HG03521 (cell line): ENCODE results near the gene ZSCAN30.

Experiments
- ATAC-seq: cut with Tn5 transposase; IDR thresholded peaks from one replicate; pipeline ENCODE4 v1.9.1; 2021; ENCODE audit warnings: mild to moderate bottlenecking, moderate library complexity; ENCODE audit not compliant: unreplicated experiment

Gene ZSCAN30

DNA sequence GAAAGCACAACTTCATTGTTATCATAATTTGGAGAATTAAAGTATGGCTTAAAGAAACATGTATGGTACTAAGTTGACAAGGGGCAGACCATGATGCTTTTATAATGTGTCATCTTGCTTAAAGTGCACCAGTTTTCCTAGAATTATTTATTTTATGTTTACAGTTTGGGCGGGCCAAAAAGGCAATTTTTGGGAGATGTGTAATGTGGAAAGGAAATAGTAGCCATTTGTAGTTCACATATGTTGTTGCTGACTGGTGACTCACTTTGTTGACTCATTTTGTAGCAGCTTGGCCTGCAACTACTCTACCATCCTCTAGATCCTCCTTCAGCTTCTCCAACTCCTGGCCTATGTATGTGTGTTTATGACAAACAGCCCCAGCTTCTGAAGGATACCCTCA, 7.7 kb downstream of the ZSCAN30 start:
- no peak for ATAC-seq

- no peak for ATAC-seq
Measured at GRCh38 chr18:35278969-35279368, 11.1 kb downstream of the ZSCAN30 start.

DNA sequence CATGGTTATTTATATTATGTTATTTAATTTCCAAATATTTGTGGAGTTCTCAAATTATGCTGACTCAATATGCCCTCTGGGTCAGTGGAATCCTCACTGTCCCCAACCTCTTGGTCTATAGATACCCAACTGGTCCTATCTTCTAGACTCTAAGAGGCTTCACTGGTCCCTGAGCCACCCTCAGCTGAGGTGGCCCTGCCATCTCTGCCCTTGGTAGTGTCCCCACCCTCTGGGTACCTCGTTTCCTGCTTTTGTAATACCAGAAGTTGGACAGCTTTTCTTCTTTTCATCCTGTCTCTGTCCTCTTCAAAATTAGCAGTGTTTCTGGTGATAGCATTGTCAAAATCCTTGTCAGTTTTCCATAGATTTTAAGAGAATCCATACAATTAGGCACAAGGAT, 11.9 kb downstream of the ZSCAN30 start:
- ATAC-seq: no peak

DNA sequence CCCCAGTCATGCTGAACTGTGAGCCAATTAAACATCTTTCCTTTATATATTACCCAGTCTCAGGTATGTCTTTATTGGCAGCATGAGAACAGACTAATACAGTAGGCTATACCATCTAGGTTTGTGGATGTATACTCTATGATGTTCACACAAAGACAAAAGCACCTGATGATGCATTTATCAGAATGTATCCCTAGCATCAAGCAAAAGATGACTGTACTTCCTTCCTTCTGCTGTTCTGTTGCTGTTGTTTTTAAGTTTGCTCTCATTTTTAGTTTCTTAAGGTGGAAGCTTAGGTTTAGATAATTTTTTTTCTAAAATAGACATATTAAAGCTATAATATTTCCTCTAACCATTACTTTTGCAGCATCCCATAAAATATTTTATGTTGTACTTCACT, 12.4 kb downstream of the ZSCAN30 start:
- no peak for ATAC-seq

DNA sequence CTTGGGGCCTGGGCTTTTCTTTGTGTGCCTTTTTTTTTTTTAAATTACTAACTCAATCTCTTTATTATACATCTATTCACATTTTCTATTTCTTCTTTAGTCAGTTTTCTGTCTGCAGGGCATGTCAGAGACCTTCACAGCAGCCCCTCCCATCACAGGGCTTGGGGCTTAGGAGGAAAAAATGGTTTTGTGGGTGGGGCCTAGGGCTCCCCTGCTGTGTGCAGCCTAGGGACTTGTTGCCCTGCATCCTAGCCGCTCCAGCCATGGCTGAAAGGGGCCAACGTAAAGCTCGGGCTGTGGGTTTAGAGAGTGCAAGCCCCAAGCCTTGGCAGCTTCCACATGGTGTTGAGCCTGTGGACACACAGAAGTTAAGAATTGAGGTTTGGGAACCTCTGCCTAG, 13.8 kb downstream of the ZSCAN30 start:
- no peak for ATAC-seq

- ATAC-seq: no peak
Measured at GRCh38 chr18:35271656-35272055, 18.4 kb downstream of the ZSCAN30 start.

GRCh38 chr18:35268821-35269220, 21.2 kb downstream of the ZSCAN30 start:
- ATAC-seq: no peak

GRCh38 chr18:35267809-35268208, 22.2 kb downstream of the ZSCAN30 start:
- ATAC-seq: no peak

DNA sequence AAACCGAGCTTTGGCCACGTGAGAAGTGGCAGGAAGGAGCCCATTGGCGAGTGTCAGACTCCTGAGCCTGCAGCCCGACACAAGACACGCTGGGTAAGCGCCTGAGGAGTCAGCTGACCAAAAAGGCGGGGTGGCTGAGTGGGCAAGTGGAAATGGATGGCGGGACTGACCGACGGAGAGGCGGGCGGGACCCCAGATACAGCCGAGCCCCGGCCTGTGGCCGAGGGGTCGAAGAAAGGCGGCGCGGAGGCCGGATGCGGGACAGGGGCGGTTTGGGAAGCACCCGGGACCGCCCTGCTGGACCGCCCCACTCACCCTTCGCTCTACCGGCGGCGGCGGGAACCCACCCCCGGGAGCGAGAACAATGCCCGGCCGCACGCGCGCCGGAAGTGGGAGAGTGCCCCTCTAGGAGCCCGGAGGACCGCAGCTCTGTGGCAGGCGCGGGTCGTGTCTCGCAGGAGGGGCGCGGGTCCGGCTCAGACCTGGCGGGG, 22.8 kb downstream of the ZSCAN30 start:
- no peak for ATAC-seq

GRCh38 chr18:35264409-35264808, 25.6 kb downstream of the ZSCAN30 start:
- no peak for ATAC-seq

DNA sequence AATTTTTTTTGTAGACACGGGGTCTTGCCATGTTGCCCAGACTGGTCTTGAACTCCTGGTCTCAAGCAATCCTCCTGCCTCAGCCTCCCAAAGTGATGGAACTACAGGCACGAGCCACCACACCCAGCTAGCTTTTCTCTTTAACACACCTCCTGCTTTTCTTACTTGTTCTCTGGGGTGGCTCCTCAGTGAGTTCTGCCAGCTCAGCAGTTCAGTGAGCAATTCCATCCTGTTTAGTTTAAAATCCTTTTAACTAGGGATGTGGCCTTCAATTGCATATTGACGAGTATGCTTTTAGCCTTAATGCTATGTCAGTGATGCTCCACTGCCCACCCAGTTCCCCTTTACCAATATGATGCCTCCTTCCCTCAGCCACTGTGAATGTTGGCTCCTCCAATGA, 33.1 kb downstream of the ZSCAN30 start:
- ATAC-seq: no peak

DNA sequence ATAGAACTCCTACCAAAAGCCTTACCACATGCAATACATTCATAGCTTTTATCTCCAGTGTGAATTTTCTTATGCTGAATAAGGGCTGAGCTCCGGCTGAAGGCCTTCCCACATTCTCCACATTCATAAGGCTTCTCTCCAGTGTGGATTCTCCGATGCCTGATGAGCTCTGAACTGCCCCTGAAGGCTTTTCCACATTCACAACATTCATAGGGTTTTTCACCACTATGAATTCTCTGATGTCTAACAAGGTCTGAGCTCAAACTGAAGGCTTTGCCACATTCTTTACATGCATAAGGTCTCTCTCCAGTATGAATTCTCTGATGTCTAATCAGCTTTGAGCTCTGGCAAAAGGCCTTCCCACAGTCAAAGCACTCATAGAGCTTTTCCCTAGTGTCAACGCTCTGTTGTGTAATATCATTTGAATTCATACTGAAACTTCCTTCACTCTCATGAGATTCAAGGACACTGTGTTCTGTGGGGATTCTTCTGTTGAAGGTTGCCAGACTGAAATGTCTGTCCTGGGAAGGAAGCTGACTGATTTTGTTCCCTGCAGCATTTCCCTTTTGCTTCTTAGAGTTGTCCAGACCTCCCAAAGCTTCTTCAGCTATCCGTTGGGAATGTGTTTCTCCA, 36.3 kb downstream of the ZSCAN30 start:
- ATAC-seq: no peak

- ATAC-seq: no peak
Measured at GRCh38 chr18:35252466-35252865, 37.6 kb downstream of the ZSCAN30 start.

DNA sequence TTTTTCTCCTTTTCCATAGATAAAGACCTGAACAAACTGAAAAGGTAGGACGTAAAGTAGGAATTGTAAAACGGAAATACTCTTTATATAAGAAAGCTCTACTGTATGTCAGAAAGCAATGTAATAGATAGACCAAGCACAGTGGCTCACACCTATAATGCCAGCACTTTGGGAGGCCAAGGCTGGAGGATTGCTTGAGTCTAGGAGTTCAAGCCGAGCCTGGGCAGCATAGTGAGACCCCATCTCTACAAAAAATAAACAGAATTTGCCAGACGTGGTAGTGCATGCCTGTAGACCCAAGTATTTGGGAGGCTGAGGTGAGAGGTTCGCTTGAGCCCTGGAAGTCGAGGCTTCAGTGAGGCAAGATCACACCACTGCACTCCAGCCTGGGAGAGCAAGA, 41.6 kb downstream of the ZSCAN30 start:
- ATAC-seq: no peak

DNA sequence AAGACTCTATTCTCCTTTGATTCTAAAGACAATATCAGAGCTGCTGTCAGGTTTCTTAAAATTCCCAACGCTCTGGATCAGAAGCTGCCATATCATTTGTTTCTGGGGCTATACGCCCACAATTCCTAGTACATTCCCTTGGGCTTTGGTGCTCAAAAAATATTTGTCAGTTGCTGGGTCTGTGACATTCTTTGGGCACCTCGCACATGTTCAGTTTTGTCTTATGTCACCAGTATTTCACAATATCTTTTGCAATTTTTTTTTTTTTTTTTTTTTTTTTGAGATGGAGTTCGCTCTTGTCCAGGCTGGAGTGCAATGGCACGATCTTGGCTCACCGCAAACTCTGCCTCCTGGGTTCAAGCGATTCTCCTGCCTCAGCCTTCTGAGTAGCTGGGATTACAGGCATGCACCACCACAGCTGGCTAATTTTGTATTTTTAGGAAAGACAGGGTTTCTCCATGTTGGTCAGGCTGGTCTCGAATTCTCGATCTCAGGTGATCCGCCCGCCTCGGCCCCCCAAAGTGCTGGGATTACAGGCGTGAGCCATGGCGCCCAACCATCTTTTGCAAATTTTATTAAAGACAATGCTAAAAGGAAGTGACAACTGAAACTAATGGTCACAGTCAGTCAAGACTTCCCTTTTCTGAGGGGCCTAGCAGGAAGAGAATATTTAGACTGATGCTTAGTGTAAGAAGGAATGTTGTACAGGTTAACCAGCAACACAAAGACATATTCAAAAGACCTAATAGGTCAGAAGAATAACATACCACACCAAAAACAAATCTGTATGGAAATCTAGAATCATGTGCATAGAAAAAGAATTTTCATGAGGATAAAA, 42.4 kb downstream of the ZSCAN30 start:
- no peak for ATAC-seq

DNA sequence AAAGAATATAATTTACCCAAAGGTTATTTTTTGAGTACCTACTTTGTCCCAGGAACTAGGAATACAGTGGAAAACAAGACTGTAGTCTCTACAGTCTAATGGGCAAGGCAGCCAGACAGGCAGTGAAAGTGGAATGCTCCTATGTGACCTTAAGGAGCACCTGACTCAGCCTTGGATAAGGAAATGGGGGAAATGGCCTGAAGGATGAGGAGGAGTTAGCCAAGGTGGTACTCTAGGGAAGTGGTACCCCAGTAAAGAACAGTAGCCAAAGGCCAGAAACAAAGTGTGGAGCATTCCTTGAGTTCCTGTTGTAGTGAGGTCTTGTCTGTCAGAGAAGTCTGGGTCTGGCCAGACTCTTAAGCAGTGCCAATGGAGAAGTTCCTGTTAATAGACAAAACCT, 43.2 kb downstream of the ZSCAN30 start:
- no peak for ATAC-seq

- no peak for ATAC-seq
Measured at GRCh38 chr18:35245719-35246317, 44.2 kb downstream of the ZSCAN30 start.

- no peak for ATAC-seq
Measured at GRCh38 chr18:35244671-35245070, 45.4 kb downstream of the ZSCAN30 start.

- ATAC-seq: no peak
Measured at GRCh38 chr18:35242426-35242825, 47.6 kb downstream of the ZSCAN30 start.

DNA sequence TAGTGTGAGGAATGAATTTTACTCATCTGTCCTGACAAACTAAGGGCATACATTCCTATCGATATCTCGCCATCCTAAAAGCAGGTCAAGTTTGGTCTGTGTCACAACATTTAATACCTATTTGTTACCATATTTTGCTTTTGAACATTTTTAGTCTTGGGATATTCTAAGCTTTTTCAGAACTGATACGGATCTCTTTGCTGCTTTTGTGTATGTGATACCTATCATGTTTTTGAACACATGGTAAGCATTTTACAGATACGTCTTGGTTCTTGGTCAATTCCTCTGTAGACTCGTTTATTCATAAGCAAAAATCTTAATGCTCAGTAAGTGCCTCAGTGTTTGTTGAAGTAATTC, 48.6 kb downstream of the ZSCAN30 start:
- ATAC-seq: no peak

DNA sequence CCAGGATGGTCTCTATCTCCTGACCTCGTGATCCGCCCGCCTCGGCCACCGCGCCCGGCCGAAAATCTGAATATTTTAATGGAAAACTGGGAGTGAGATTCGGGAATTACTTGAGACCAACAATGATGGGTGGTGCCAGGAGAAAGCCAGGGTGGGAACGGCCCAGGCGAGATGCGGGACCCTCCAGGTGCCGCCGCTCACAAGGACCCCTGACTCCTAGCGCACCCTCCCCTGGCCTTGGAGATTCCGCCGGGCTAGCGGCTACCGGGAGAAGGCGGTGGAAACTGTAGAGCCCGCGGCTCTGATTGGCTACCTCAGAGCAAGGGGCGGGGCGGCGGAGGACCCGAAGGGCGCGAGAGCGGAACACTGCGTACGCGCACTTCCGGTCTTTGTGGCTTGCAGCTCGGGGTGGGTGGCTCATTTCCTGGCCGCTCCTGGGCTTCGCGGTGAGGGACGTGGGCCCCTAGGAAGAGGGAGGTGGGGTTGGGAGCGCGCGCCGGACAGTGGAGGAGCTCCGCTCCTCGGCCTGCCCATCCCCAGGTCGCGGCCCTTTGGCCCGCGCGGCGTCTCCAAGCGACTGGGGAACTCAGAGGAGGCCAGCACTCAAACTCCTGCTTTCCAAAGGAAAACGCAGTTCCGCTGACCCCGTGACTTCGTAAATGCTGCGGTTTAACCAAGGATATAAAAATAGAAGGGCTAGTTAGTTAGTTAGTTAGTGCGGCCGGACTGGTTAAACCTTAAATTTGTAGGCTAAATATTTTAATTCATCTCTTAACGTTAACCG, 49.2 kb downstream of the ZSCAN30 start, which contains the start of gene ZNF397:
Gene ZNF397, plus strand, starts transcription at position 371 of the 784 bp plus-strand sequence. CDS start 1,437 bp downstream, outside the sequence.
- ATAC-seq: peak; percentile 99
